ENCODE results near the gene GRHL1.

GRHL1 gene

DNA sequence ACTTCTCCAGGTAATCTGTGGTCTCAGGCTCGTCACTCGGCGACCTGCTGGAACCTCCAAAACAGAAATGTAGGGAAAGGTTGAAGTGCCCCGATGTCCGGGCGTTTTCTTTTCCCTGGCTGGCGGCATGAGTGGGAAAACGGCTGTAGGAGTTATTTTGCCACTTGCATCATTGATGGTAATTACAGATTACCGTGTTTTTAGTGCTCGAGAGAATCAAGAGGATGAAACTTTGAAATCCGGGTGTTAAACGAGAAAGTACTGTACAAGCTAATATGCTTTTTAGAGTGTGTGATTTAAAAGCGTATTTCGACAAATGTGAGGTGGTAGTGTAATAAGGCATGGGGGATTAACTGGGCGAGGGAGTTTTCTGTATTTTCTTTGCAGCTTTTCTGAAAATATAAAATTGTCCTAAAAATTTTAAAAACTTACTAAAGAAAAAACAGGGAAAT, 819 bp downstream of the GRHL1 start:
- no peak for DNase-seq (ENCODE audit: low read depth)
- TF ChIP-seq, protein P1, sequence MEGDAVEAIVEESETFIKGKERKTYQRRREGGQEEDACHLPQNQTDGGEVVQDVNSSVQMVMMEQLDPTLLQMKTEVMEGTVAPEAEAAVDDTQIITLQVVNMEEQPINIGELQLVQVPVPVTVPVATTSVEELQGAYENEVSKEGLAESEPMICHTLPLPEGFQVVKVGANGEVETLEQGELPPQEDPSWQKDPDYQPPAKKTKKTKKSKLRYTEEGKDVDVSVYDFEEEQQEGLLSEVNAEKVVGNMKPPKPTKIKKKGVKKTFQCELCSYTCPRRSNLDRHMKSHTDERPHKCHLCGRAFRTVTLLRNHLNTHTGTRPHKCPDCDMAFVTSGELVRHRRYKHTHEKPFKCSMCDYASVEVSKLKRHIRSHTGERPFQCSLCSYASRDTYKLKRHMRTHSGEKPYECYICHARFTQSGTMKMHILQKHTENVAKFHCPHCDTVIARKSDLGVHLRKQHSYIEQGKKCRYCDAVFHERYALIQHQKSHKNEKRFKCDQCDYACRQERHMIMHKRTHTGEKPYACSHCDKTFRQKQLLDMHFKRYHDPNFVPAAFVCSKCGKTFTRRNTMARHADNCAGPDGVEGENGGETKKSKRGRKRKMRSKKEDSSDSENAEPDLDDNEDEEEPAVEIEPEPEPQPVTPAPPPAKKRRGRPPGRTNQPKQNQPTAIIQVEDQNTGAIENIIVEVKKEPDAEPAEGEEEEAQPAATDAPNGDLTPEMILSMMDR (IDR thresholded peaks at IDR 0.05; ENCODE audit: low read depth, low read length, missing control alignments), result no peak
- H3K4me3 ChIP-seq (ENCODE audit: low read depth, low read length), result peak overlapping the region; percentile 64

DNA sequence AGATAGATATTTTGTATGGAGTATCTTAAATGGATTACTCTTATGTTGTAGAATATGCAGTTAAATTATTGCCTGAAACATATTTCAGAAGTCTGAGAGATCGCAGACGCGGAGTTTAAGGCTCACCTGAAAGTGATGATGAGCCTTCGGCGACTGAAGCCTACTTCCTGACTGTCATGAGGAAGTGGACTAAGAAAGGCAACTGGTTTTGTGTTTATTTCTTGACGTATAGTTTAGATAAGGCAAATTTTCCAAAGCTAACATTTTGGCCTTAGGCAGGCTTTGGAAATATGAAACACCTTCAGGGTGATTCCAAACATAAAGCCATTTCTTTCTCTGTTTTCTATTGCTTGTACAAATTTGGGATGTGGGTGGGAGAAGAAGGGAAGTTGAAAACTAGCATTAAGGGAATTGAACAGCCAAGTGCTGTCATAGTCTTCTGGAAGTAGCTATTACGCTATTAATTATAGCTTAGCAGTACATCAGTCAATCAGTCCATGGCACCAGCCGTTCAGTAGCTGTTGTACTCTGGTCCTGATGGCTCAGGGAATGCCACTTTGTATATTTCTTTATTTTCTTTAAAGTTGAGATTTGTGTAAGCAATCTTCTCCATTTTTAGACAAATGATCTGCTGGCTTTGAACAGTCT, 1.5 kb downstream of the GRHL1 start:
- DNase-seq (ENCODE audit: low read depth), result no peak
- H3K4me3 ChIP-seq (ENCODE audit: low read depth, low read length), result no peak overlapping the region
- TF ChIP-seq, protein P1 (IDR thresholded peaks at IDR 0.05; ENCODE audit: low read depth, low read length, missing control alignments), result no peak

DNA sequence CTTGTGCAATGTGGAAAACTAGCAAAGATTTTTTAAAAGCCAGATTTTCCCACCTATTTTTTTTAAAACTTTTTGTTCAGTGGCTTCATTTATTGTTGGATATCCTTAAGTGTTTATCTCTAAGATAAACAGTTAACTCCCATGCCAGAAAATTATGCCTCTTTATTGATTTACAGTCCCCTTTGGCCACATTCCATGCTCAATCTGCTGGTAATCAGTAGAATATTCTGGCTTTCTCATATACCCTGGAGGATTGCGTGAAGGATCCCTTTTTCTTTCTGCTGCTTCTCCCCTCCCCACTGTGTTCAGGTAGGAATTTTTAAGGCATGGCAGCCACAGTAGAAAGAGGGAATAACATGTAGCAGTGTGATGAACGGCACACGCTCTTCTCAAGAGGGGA, 2.6 kb downstream of the GRHL1 start:
- no peak for DNase-seq (ENCODE audit: low read depth)
- H3K4me3 ChIP-seq (ENCODE audit: low read depth, low read length), result no peak overlapping the region
- TF ChIP-seq, protein P1 (IDR thresholded peaks at IDR 0.05; ENCODE audit: low read depth, low read length, missing control alignments), result no peak

DNA sequence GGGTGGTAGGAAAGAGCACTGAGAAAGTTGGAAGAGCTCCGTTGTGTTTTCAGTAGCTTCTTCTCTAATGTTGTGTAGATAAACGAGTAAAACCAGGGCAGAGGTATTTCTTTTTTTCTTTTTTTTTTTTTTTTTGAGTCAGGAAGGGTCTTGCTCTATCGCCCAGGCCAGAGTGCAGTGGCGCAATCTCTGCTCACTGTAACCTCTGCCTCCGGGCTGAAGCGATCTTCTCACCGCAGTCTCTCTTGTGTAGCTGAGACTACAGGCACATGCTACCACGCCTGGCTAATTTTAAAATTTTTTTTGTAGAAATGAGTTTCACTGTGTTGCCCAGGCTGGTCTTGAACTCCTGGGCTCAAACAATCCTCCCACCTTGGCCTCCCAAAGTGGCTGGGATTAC, 6.6 kb downstream of the GRHL1 start:
- TF ChIP-seq, protein P1 (IDR thresholded peaks at IDR 0.05; ENCODE audit: low read depth, low read length, missing control alignments), result no peak
- H3K4me3 ChIP-seq (ENCODE audit: low read depth, low read length), result no peak overlapping the region
- no peak for DNase-seq (ENCODE audit: low read depth)

DNA sequence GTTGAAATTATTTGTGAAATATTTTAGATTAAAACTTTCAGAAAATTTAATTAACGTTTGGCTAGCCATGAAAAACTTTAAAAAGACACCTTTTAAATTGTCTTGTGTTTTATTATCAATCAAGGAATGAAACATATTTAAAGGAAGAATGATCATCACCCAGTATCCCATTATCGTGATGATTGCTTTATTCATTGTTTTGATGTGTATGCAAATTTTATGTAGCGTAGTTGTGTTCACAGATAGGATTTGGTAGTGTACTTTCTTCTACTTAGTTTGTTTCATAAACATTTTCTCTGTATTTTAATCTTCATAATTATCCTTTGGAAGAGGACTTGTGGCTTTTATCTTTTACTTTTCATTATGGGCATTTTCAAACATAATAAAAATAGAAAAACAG, 7.8 kb downstream of the GRHL1 start:
- TF ChIP-seq, protein P1 (IDR thresholded peaks at IDR 0.05; ENCODE audit: low read depth, low read length, missing control alignments), result no peak
- H3K4me3 ChIP-seq (ENCODE audit: low read depth, low read length), result no peak overlapping the region
- no peak for DNase-seq (ENCODE audit: low read depth)

DNA sequence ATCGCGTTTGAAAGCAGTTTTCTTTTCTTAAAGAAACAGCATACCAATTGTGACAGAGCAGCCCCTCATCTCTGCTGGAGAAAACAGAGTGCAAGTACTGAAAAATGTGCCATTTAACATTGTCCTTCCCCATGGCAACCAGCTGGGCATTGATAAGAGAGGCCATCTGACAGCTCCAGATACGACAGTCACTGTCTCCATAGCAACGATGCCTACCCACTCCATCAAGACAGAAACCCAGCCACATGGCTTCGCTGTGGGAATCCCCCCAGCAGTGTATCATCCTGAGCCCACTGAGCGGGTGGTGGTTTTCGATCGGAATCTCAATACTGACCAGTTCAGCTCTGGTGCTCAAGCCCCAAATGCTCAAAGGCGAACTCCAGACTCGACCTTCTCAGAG, 9.5 kb downstream of the GRHL1 start:
- no peak for DNase-seq (ENCODE audit: low read depth)
- H3K4me3 ChIP-seq (ENCODE audit: low read depth, low read length), result no peak overlapping the region
- TF ChIP-seq, protein P1 (IDR thresholded peaks at IDR 0.05; ENCODE audit: low read depth, low read length, missing control alignments), result no peak

DNA sequence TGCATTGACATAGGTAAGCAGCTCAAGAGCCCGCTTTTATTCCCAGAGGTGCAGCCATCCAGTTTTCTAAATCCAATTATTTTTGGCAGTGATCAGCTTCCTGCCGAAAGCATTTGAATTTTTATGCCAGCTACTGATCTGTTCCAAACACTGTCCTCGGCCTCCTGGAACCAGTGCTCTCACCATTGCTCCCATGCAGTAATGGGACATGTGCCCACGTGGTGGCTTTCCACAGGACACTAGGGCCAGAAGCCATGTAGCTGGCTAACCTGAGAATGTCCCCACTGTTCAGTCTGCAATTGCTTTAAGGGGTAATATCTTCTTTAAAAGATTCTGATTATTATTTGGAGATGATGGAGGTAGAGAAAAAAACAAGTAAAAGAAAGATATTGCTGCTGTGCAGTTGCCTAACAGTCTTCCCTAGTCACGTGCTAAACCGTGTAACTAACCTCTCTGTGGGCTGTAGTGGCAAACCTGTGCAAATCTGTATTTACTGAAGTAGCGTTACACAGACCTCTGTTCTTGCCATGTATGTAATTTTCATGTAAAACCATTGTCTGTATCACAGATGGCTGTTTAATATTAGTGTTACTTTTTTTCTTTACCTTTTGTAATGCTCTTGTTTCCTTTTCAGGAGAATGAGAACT, 13.0 kb downstream of the GRHL1 start:
- TF ChIP-seq, protein P1 (IDR thresholded peaks at IDR 0.05; ENCODE audit: low read depth, low read length, missing control alignments), result no peak
- H3K4me3 ChIP-seq (ENCODE audit: low read depth, low read length), result no peak overlapping the region
- DNase-seq (ENCODE audit: low read depth), result no peak
